GM23338 (cell line): ENCODE measurements around the gene NPY1R. TPM values are rescaled to one million over a fixed set of nuclear protein-coding genes. Genes with fewer than 3 reads are reported as not detected.

ENCODE experiments used
- ATAC-seq: fragments of 200-7000 bp; cut with Tn5 transposase; 3 replicates; pipeline ENCODE4 v1.9.1; 2020
- DNase-seq: peaks from one replicate; pipeline ENCODE4 v3.0.0-alpha.2; 2015; ENCODE audit warnings: low spot score
- H2AFZ ChIP-seq: fragments of 200-600 bp; sonication (generic); 2 replicates; pipeline ENCODE4 v1.8.0; 2016; ENCODE audit warnings: antibody characterized with exemption, mild to moderate bottlenecking, moderate library complexity
- H3F3A ChIP-seq: fragments of 200-600 bp; sonication (generic); replicated peaks from 2 replicates; pipeline ENCODE4 v1.8.0; 2017; ENCODE audit warnings: antibody characterized with exemption, mixed run types, low read depth
- H3K27ac ChIP-seq: fragments of 200-600 bp; sonication (generic); 2 replicates; pipeline ENCODE4 v1.6.1; 2016; ENCODE audit warnings: low read depth
- H3K27me3 ChIP-seq: fragments of 200-600 bp; sonication (generic); 2 replicates; pipeline ENCODE4 v1.8.0; 2016; ENCODE audit warnings: mild to moderate bottlenecking, mixed run types, moderate library complexity; ENCODE audit not compliant: insufficient read depth
- H3K36me3 ChIP-seq: fragments of 200-600 bp; sonication (generic); 2 replicates; pipeline ENCODE4 v1.8.0; 2016; ENCODE audit warnings: mild to moderate bottlenecking; ENCODE audit not compliant: insufficient read depth
- H3K4me1 ChIP-seq: fragments of 200-600 bp; sonication (generic); 2 replicates; pipeline ENCODE4 v1.8.0; 2016; ENCODE audit warnings: mild to moderate bottlenecking, moderate library complexity; ENCODE audit not compliant: insufficient read depth
- H3K4me2 ChIP-seq: fragments of 200-600 bp; sonication (generic); 2 replicates; pipeline ENCODE4 v1.7.1; 2017; ENCODE audit warnings: mixed run types
- H3K4me3 ChIP-seq: fragments of 200-600 bp; sonication (generic); 2 replicates; pipeline ENCODE4 v1.6.1; 2016; ENCODE audit warnings: mixed run types
- H3K79me2 ChIP-seq: fragments of 200-600 bp; sonication (generic); replicated peaks from 2 replicates; pipeline ENCODE4 v1.8.0; 2017; ENCODE audit warnings: mild to moderate bottlenecking; ENCODE audit not compliant: insufficient read depth
- H3K9me2 ChIP-seq: fragments of 200-600 bp; sonication (generic); 2 replicates; pipeline ENCODE4 v1.8.0; 2017; ENCODE audit not compliant: insufficient read depth
- H4K20me1 ChIP-seq: fragments of 200-600 bp; sonication (generic); replicated peaks from 2 replicates; pipeline ENCODE4 v1.8.0; 2017; ENCODE audit warnings: mild to moderate bottlenecking; ENCODE audit not compliant: insufficient read depth
- H3K27ac Mint-ChIP-seq: 2 replicates; pipeline ENCODE4 v1.8.0; 2020; ENCODE audit warnings: inconsistent platforms, mild to moderate bottlenecking, moderate library complexity, mixed read lengths
- H3K27me3 Mint-ChIP-seq: 3 replicates; pipeline ENCODE4 v1.8.0; 2022; ENCODE audit warnings: low read depth, mild to moderate bottlenecking, moderate library complexity, mixed read lengths, inconsistent platforms; ENCODE audit not compliant: insufficient read depth, poor library complexity
- H3K36me3 Mint-ChIP-seq: 3 replicates; pipeline ENCODE4 v1.8.0; 2021; ENCODE audit warnings: low read depth, mild to moderate bottlenecking, inconsistent platforms, moderate library complexity, mixed read lengths
- H3K4me1 Mint-ChIP-seq: 3 replicates; pipeline ENCODE4 v1.8.0; 2020; ENCODE audit warnings: mild to moderate bottlenecking, inconsistent platforms, mixed read lengths
- H3K4me3 Mint-ChIP-seq: 3 replicates; pipeline ENCODE4 v1.8.0; 2021; ENCODE audit warnings: moderate library complexity, mild to moderate bottlenecking, inconsistent platforms, mixed read lengths
- H3K9me3 Mint-ChIP-seq: 3 replicates; pipeline ENCODE4 v1.8.0; 2020; ENCODE audit warnings: moderate library complexity, mild to moderate bottlenecking, inconsistent platforms, mixed read lengths
- CTCF ChIP-seq, 2 experiments: fragments of 200-600 bp in 1 of 2; sonication (generic) in 1 of 2; conservative IDR thresholded peaks; 2 replicates each; pipeline versions ENCODE4 v1.5.1 to v1.6.1; 2016 to 2017; ENCODE audit warnings: antibody characterized with exemption in 2 of 2, low read depth in 2 of 2, mild to moderate bottlenecking in 2 of 2, moderate library complexity in 1 of 2
- EZH2 ChIP-seq: fragments of 200-600 bp; sonication (generic); IDR thresholded peaks from one replicate; pipeline ENCODE4 v1.8.0; 2017; ENCODE audit warnings: antibody characterized with exemption, mild to moderate bottlenecking, low read depth; ENCODE audit not compliant: unreplicated experiment
- EZH2phosphoT487 ChIP-seq: fragments of 200-600 bp; sonication (generic); IDR thresholded peaks from one replicate; pipeline ENCODE4 v1.8.1; 2018; ENCODE audit warnings: antibody characterized with exemption; ENCODE audit not compliant: unreplicated experiment
- JUNB ChIP-seq: IDR thresholded peaks from one replicate; pipeline ENCODE4 v1.6.1; 2016; ENCODE audit warnings: antibody characterized with exemption; ENCODE audit not compliant: unreplicated experiment
- NANOG ChIP-seq: IDR thresholded peaks from 2 replicates; pipeline ENCODE4 v1.6.1; 2016; ENCODE audit warnings: antibody characterized with exemption, borderline replicate concordance
- POLR2AphosphoS5 ChIP-seq: IDR thresholded peaks from 2 replicates; pipeline ENCODE4 v1.6.1; 2016; ENCODE audit warnings: antibody characterized with exemption, low read depth
- STAT1 ChIP-seq: IDR thresholded peaks from one replicate; pipeline ENCODE4 v1.6.1; 2016; ENCODE audit warnings: antibody characterized with exemption; ENCODE audit not compliant: unreplicated experiment
- ZNF114 ChIP-seq: fragments of 250-450 bp; sonication (Bioruptor Pico); IDR thresholded peaks from 2 replicates; pipeline ENCODE4 v1.5.0; 2020; ENCODE audit warnings: mild to moderate bottlenecking, moderate library complexity
- ZNF331 ChIP-seq: fragments of 250-450 bp; sonication (Bioruptor Pico); IDR thresholded peaks from 2 replicates; pipeline ENCODE4 v1.5.0; 2020; ENCODE audit warnings: low read depth, mild to moderate bottlenecking, moderate library complexity
- ZNF462 ChIP-seq: fragments of 250-450 bp; sonication (Bioruptor Pico); IDR thresholded peaks from 2 replicates; pipeline ENCODE4 v1.5.0; 2020; ENCODE audit warnings: mild to moderate bottlenecking, moderate library complexity
- polyA plus RNA-seq: library from polyadenylated mRNA; unstranded; fragments of >200 nt; fragmentation: Nextera tagmentation; extraction: Ambion mirVana; gene quantifications from 2 replicates; pipeline ENCODE4 v1.2.1, GENCODE V29; 2016
- total RNA-seq: library from RNA; depleted of rRNA; stranded (reverse); fragments of >200 nt; shearing (Covaris generic); gene quantifications from 2 replicates; pipeline ENCODE4 v1.2.3, GENCODE V29; 2014
- TF ChIP-seq, protein P1 (sequence below): IDR thresholded peaks from 2 replicates; pipeline ENCODE4 v1.6.1; 2016; ENCODE audit warnings: antibody characterized with exemption

The NPY1R gene
- total and polyA plus RNA-seq, 2 experiments from 2014 or later: 3.1 to 7.4 TPM

- Histone ChIP-seq H3K36me3 (no peaks in the 10 kb centered on the region), H3K79me2 (no peaks in the 10 kb centered on the region), H3K27ac (no peak overlapping the region), H3K27me3 (no peaks in the 10 kb centered on the region), H4K20me1 (no peaks in the 10 kb centered on the region), H3K4me3 (no peak overlapping the region), H2AFZ (no peak overlapping the region), H3K4me1 (no peaks in the 10 kb centered on the region), H3K4me2 (no peak overlapping the region), H3F3A (no peaks in the 10 kb centered on the region), H3K9me2 (no peaks in the 10 kb centered on the region)
- ATAC-seq: no peak
- Mint-ChIP-seq H3K4me3 (no peak overlapping the region), H3K9me3 (no peaks in the 10 kb centered on the region), H3K27me3 (no peaks in the 10 kb centered on the region), H3K4me1 (peaks cover 2% of the 10 kb centered on the region), H3K36me3 (no peaks in the 10 kb centered on the region), H3K27ac (no peak overlapping the region)
- no peak for TF ChIP-seq JUNB
- TF ChIP-seq, protein P1, sequence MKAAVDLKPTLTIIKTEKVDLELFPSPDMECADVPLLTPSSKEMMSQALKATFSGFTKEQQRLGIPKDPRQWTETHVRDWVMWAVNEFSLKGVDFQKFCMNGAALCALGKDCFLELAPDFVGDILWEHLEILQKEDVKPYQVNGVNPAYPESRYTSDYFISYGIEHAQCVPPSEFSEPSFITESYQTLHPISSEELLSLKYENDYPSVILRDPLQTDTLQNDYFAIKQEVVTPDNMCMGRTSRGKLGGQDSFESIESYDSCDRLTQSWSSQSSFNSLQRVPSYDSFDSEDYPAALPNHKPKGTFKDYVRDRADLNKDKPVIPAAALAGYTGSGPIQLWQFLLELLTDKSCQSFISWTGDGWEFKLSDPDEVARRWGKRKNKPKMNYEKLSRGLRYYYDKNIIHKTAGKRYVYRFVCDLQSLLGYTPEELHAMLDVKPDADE: no peak
- TF ChIP-seq STAT1: no peak
- TF ChIP-seq ZNF331: no peak
- no peak for TF ChIP-seq CTCF (conservative IDR thresholded peaks at IDR 0.05; ENCODE audit: low read depth in 2 of 2)
- TF ChIP-seq POLR2AphosphoS5: no peak
- no peak for TF ChIP-seq EZH2phosphoT487
- DNase-seq: no peak
These were observed 48.1 kb downstream of the NPY1R start for GRCh38 chr4:163284304-163284703.

- TF ChIP-seq, protein P1: no peak
- no peak for TF ChIP-seq ZNF462 (CRISPR knock-in tag)
- TF ChIP-seq ZNF331: no peak
- no peak for TF ChIP-seq EZH2phosphoT487
- no peak for TF ChIP-seq STAT1
- no peak for TF ChIP-seq POLR2AphosphoS5
- no peak for TF ChIP-seq NANOG
- TF ChIP-seq EZH2: no peak
- TF ChIP-seq ZNF114 (CRISPR knock-in tag): no peak
- Histone ChIP-seq H3K4me1 (no peaks in the 10 kb centered on the region), H4K20me1 (no peaks in the 10 kb centered on the region), H3K27ac (no peak overlapping the region), H3K4me2 (no peak overlapping the region), H3K4me3 (no peak overlapping the region), H3F3A (no peaks in the 10 kb centered on the region), H3K79me2 (no peaks in the 10 kb centered on the region), H2AFZ (no peak overlapping the region), H3K27me3 (no peaks in the 10 kb centered on the region), H3K9me2 (no peaks in the 10 kb centered on the region), H3K36me3 (no peaks in the 10 kb centered on the region)
- H3K36me3 Mint-ChIP-seq: no peaks in the 10 kb centered on the region
- H3K9me3 Mint-ChIP-seq: no peaks in the 10 kb centered on the region
- H3K4me3 Mint-ChIP-seq: no peak overlapping the region
- no peak for ATAC-seq
- H3K27me3 Mint-ChIP-seq: no peaks in the 10 kb centered on the region
- peaks cover 4% of the 10 kb centered on the region for H3K4me1 Mint-ChIP-seq
- no peak for DNase-seq
- no peak overlapping the region for H3K27ac Mint-ChIP-seq
These were observed 51.5 kb downstream of the NPY1R start for GRCh38 chr4:163280703-163281519.
